Muscle layer of duodenum (tissue), 2 donors: ENCODE results near the gene CIB4.

Experiments used
- H3K27ac ChIP-seq: one replicate; pipeline ENCODE4 v1.7.0; 2013; ENCODE audit warnings: mild to moderate bottlenecking, low read length
- H3K27me3 ChIP-seq: one replicate; pipeline ENCODE4 v1.7.0; 2013; ENCODE audit warnings: low read depth, mild to moderate bottlenecking, control low read depth, low read length
- H3K36me3 ChIP-seq, 2 donors: one replicate each; pipeline ENCODE4 v1.7.0; 2013; ENCODE audit warnings: low read length in 2 of 2, control low read depth in 1 of 2, mild to moderate bottlenecking in 1 of 2; ENCODE audit not compliant: insufficient read depth in 2 of 2, control insufficient read depth in 1 of 2
- H3K4me1 ChIP-seq, 2 donors: one replicate each; pipeline ENCODE4 v1.7.0; 2013; ENCODE audit warnings: low read length in 2 of 2, mild to moderate bottlenecking in 2 of 2, control low read depth in 1 of 2, moderate library complexity in 1 of 2; ENCODE audit not compliant: insufficient read depth in 2 of 2, control insufficient read depth in 1 of 2
- H3K4me3 ChIP-seq, 2 donors: one replicate each; pipeline ENCODE4 v1.7.0; 2013; ENCODE audit warnings: low read length in 2 of 2, low read depth in 1 of 2, mild to moderate bottlenecking in 1 of 2
- H3K9me3 ChIP-seq, 2 donors: one replicate each; pipeline ENCODE4 v1.7.0; 2013; ENCODE audit warnings: low read length in 2 of 2, control low read depth in 1 of 2, mild to moderate bottlenecking in 1 of 2; ENCODE audit not compliant: control insufficient read depth in 1 of 2
- donor health status: healthy.

Gene CIB4

DNA sequence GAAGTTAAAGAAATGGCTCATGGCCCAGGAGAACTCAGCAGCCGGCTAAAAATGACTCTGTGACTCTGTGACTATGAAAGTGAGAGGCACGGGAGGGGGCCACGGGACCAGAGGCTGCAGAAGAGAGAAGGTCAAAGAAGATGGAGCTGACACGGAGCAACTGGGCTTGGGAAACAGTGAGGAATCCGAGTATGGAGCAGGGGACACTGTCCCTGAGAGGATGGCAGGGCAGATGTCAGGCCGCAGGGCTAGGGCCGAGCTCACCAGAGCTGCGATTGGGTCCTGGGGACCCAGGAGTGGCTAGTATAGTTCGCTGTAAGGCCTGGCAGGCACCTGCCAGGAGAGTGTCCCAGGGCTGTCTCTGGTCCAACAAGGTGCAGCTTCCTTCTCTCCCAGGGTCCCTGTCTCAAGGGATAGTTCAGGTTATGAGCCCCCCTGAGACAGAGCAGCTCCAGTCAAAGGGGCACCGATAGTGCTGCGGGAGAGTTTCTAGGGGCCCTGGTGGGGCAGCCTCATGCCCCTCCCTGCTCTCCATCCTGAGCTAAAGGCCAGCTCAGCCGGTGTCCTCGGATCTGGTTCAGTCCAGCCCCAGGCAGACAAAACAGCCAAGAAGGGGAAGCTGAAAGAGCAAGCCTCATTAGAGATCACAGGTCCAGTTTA is 42.7 kb downstream of the CIB4 start:
- Histone ChIP-seq H3K27me3 (no peaks in the 10 kb centered on the region), H3K27ac (no peak overlapping the region), H3K4me1 (no peaks in the 10 kb centered on the region)

DNA sequence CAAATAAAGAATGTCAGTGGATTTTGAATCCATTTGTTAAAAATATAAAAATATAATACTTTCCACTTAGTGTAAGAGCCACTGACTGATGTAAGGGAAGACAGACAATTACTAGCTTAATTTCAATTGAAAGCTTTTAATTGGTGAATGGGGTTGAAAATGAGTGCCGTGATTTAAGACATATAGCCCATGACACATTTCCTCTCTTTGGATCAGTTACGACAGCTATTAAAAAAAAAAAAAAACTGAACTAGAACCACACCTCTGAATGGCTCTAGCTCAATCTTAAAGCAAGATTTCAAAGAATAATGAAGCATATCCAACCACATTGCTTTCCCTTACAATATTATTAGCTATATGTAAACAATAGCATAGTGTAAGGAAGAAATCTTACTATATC is 44.0 kb downstream of the CIB4 start:
- Histone ChIP-seq H3K9me3 (no peaks in the 10 kb centered on the region), H3K4me1 (no peaks in the 10 kb centered on the region), H3K4me3 (no peak overlapping the region), H3K36me3 (no peaks in the 10 kb centered on the region), H3K27me3 (no peaks in the 10 kb centered on the region), H3K27ac (no peak overlapping the region)

More for the DNA sequence above, 42.7 kb downstream of the CIB4 start:
- no peak overlapping the region for H3K4me3 ChIP-seq
- no peaks in the 10 kb centered on the region for H3K36me3 ChIP-seq
- no peaks in the 10 kb centered on the region for H3K9me3 ChIP-seq

DNA sequence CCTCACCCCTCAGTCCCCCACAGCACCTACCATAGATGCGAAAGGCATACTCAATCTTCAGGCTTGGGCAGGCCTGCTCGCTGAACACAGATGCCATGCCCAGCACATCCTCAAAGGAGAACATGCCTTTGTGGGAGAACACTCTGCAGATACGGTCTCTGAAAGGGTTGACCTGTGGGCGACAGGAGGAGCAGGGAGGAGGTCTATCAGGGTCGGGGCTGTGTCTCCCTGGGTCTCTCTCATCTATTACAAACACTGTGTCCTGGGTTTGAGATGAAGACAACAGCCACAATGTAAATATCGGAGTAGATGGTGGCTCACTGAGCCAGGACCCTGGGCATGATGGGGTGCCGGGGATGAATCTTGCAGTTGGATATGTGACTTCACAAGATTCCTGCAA is 46.0 kb downstream of the CIB4 start:
- H3K4me1 ChIP-seq, result no peaks in the 10 kb centered on the region
- no peaks in the 10 kb centered on the region for H3K36me3 ChIP-seq
- no peaks in the 10 kb centered on the region for H3K9me3 ChIP-seq
- no peak overlapping the region for H3K4me3 ChIP-seq
- H3K27ac ChIP-seq, result no peak overlapping the region
- no peaks in the 10 kb centered on the region for H3K27me3 ChIP-seq

DNA sequence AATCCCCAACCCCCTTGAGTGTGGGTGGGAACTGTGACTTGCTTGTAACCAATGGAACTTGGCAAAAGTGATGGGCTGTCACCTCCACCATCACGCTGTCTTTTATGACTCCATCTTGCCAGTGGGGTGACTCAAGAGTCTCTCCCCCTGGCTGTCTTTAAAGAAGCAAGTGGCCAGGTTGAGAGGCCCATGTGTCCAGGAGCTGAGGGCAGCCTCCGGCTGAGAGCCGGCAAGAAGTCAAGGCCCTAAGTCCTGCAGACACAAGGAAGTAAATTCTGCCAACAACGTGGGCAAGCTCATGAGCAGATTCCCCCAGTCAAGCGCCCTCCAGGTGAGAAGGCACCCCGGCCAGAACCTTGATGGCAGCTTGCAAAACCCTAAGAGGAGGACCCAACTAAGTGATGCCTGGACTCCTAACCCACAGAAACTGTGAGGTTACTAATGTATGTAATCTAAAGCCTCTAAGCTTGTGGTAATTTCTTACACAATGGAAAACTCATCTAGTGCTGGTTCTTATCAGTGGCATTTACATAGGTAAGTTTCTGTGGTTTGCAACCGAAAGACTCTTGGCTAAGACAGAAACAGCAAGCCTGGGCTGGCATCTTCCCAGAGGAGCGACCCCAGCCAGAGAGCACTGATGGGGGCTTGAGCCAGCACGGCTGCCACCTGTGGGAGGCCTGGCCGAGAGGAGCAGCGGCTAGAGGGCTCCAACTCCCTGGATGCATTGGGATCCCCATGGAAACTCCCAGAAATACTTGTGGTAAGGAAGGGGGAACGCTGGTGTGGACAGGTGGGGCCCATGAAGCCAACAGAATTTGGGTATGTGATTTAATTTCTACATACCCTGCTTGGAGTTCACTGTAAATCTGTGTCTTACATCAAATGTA is 49.3 kb downstream of the CIB4 start:
- no peak overlapping the region for H3K4me3 ChIP-seq
- no peaks in the 10 kb centered on the region for H3K9me3 ChIP-seq
- no peak overlapping the region for H3K27ac ChIP-seq
- H3K4me1 ChIP-seq, result no peaks in the 10 kb centered on the region
- H3K27me3 ChIP-seq, result no peaks in the 10 kb centered on the region
- H3K36me3 ChIP-seq, result no peaks in the 10 kb centered on the region

DNA sequence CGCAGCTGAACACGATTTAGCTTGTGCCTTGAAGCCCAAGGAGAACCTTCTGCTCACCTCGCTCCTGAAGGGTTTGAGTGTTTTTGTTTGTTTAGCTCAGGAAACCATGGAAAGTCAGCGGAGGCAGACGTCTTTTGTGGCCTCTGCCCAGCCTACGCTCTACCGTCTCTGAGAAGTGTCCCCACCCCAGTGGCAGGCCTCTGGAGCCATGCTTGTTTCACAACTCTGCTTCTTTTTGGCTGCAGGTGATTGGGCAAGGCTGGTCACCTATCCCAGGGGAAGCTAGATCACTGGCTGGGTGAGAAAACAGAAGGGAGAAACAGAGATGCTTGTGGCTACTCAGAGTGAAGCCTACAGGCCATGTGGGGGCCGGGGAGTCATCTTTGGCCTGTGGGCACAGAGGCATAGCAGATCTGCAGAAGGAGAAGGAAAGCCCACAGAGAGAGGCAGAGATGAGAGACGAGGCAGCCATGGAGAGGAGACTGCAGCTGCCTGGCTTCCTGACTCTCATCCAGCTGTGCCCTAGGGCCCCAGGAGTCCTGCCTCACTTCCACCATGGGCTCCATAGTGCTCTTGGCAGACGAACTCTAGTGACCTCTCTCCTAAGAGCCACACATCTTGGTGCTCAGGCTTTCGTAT is 50.1 kb downstream of the CIB4 start:
- Histone ChIP-seq H3K4me1 (no peaks in the 10 kb centered on the region), H3K27ac (no peak overlapping the region), H3K4me3 (no peak overlapping the region), H3K27me3 (no peaks in the 10 kb centered on the region), H3K9me3 (no peaks in the 10 kb centered on the region), H3K36me3 (no peaks in the 10 kb centered on the region)

DNA sequence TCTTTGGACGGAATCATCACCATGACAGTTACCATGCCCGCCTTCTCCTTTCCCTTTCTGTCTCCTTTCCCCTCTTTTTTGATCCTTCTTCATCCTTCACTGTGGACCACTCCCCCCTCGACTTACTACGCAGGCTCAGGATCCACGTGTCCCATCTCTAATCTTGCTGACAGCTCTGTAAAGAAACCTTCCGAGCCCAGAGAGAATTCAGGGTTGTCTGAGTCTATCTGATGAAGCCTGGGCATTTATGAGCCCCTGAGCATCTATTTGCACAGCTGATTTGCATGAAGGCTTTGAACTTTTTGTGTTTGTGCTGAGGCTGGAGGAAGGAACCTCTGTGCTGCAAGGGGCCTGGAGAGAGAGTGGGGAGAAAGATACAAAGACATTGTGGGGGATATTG is 50.7 kb downstream of the CIB4 start:
- H3K27me3 ChIP-seq, result no peaks in the 10 kb centered on the region
- H3K4me1 ChIP-seq, result no peaks in the 10 kb centered on the region
- no peak overlapping the region for H3K4me3 ChIP-seq
- no peaks in the 10 kb centered on the region for H3K9me3 ChIP-seq
- no peak overlapping the region for H3K27ac ChIP-seq
- H3K36me3 ChIP-seq, result no peaks in the 10 kb centered on the region

DNA sequence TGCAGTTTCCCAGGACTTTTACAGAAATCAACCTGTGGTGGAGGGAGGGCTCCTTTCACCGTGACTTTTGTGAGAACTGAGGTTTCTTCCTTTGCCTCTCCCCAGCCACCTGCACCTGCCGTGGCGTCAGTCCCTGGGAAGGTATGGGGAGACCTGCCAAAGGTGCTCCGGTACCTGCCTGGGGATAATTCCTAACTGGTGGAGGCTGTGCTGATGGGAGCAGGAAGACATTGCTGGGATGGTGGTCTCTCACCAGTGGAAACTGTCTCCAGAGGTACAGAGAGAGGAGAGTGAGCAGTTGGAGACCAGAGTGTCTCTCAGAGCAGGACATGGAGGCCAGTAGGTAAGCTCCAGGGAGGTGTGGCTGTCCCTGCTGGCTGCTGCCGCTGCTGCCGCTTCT is 52.6 kb downstream of the CIB4 start:
- Histone ChIP-seq H3K36me3 (no peaks in the 10 kb centered on the region), H3K4me1 (no peaks in the 10 kb centered on the region), H3K27ac (no peak overlapping the region), H3K9me3 (no peaks in the 10 kb centered on the region), H3K4me3 (no peak overlapping the region), H3K27me3 (no peaks in the 10 kb centered on the region)

DNA sequence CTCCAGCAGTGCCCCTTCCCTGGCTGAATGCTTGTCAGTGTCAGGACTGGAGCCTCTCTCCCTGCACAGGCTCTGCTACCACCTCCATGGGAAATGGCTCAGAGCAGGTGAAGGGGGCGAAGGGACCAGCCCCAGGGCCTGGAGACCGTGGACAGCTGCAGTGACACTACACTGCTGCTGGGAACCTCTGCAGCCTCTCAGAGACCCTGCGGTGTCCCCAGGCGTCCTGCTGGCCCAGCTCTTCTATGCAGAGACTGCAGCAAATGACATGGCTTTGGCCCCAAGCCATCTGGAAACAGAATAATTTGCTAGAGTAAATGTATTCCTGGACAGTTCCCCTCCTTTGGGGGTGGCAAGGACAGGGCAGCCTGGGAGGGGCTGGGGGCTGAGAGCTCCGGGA is 53.2 kb downstream of the CIB4 start:
- no peaks in the 10 kb centered on the region for H3K36me3 ChIP-seq
- H3K4me3 ChIP-seq, result no peak overlapping the region
- no peaks in the 10 kb centered on the region for H3K9me3 ChIP-seq
- H3K27me3 ChIP-seq, result no peaks in the 10 kb centered on the region
- H3K27ac ChIP-seq, result no peak overlapping the region
- H3K4me1 ChIP-seq, result no peaks in the 10 kb centered on the region

DNA sequence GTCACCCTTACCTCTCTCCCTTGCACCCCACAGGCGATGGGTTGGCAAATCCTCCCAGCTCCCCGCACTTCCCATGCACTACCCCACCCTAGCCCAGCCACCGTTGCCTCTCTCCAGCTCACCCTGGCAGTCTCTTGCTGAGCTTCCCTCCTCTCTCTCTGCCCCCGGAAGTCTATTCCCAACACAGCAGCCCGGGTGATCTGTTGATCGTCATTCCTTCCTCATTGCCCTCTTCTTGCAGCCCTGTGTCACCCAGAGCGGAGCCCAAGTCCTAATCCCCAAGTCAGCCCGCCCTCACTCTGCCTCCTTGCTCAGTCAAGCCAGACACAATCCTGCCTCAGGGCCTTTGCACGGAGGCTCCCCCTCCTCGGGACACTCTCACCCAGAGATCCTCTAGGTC is 55.2 kb downstream of the CIB4 start:
- Histone ChIP-seq H3K36me3 (no peaks in the 10 kb centered on the region), H3K9me3 (no peaks in the 10 kb centered on the region), H3K4me1 (no peaks in the 10 kb centered on the region), H3K27ac (no peak overlapping the region), H3K4me3 (no peak overlapping the region), H3K27me3 (no peaks in the 10 kb centered on the region)

DNA sequence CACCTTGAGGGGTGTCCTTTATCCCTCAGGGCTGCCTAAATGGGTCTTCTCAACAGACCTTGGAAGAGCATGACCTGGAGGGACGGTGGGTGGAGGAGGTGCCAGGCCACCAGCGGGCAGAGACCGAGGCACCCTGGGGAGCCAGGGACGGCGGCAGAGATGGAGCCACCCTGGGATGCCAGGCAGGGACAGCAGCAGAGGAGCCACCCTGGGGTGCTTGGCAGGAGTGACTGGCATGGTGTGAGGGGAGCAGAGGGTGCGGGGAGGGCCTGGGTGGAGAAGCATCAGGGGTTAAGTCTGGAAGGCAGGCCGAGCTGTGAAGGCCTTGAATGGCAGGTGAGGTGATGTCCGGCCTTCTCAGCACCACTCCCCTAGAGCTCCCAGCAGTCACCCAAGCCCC is 56.1 kb downstream of the CIB4 start:
- Histone ChIP-seq H3K4me3 (no peak overlapping the region), H3K27ac (no peak overlapping the region), H3K4me1 (no peaks in the 10 kb centered on the region), H3K36me3 (no peaks in the 10 kb centered on the region), H3K27me3 (no peaks in the 10 kb centered on the region), H3K9me3 (no peaks in the 10 kb centered on the region)

DNA sequence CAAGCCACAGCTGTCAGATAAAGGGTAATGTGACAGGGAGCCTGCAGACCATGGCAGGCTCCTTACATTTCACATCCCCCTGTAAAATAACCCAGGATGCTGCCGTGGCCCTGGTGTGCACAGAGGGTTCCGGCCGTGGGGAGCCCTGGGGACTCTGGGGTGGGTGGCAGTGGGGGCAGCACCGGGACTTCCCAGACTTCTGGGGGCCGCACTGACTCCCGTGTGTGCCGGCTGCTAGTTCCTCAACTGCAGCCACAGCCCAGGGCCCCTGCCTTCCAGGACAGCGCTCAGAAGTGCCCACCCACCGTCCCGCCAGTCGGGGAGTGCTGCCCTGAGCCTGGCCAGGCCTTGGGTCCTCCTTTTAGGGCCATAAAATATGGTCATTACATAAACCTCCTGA is 56.5 kb downstream of the CIB4 start:
- H3K4me3 ChIP-seq, result no peak overlapping the region
- H3K9me3 ChIP-seq, result no peaks in the 10 kb centered on the region
- no peaks in the 10 kb centered on the region for H3K27me3 ChIP-seq

More for the DNA sequence above, 56.5 kb downstream of the CIB4 start:
- H3K4me1 ChIP-seq, result no peaks in the 10 kb centered on the region
- H3K27ac ChIP-seq, result no peak overlapping the region
- no peaks in the 10 kb centered on the region for H3K36me3 ChIP-seq
